ENCODE data around the gene UBE2D2.

Gene UBE2D2

GRCh38 chr5:139649082-139649991 is 88.2 kb downstream of the UBE2D2 start:
- no peak for DNase-seq

- DNase-seq, result no peak
Measured at GRCh38 chr5:139650031-139650688, 89.0 kb downstream of the UBE2D2 start.

DNA sequence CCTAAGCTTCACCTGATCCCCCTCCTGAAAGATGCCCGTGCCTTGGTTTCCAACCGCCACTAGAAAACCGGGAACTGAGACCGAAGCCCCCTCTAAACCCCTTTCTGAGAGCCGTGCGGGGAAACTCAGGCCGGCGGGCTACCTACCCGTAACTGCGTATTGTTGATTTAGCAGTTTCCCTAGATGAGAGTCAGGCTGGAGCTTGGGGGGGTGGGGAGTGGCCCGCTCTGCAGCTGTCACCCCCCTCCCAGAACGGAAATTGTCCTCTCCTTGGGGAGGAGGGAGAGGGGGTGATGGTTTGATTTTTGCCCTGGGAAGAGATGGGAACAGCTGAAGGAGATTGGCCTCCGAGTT is 89.5 kb downstream of the UBE2D2 start:
- DNase-seq, result no peak

GRCh38 chr5:139651043-139651834 is 90.1 kb downstream of the UBE2D2 start:
- DNase-seq, result no peak

GRCh38 chr5:139651853-139652787 is 91.0 kb downstream of the UBE2D2 start:
- peak; percentile 49 for DNase-seq

DNA sequence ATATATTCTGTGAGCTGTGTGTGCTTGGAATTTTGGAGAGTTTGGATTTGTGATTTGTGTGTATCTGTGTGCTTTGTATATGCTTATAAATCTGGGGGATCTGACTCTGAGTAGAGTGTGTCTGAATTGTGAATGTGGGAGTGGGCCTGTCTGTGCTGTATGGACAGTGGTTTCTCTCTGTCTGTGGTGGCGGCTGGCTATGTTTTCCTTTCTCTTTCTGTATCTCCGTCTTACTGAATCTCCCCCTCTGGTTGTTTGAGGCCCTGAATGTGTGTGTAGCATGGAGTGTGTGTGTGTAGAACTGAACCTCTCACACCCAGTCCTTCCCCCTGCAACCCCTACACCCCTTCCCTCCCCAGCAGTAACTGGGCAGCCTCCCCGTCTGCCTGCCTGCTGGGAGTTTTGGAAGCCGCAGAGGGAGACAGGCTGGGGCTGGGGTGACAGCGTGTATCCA is 91.7 kb downstream of the UBE2D2 start:
- no peak for DNase-seq

DNA sequence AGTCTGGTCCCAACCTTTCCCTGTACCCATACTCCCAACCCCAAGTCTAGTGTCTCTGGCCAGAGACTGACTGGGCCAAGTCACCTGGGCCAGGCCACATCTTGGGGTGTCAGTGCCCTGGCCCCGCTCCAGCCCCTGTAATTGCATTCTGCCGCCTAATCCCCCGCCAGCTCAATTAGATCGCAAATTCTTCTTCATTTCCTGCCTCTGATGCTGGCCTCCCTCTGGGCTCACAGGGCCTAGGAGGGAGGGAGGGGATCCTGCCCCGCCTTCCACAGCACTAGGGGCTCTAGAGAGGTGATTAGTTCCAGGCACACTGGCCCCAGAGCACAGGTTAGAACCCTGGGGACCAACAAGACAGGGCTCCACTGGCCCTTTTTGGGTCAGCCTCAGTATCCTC is 92.5 kb downstream of the UBE2D2 start:
- DNase-seq, result no peak

DNA sequence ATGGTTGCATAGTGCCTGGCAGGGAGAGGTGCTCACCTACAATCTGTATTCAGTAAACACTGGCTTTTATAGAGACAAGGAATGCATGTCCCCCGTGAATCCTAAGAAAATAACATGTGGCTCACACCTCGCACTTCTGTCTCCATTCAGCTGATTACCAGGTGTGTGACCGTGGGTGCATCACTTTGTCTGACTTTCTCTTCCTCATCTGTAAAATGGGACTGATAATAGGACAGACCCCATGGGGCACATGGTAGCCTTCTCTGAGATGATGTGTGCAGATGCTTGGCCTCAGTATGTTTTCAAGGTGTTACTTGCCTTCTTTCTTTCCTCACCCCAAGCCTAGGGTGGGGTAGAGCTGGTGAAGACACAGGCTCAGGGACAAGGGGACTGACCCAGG is 93.3 kb downstream of the UBE2D2 start:
- no peak for DNase-seq

DNA sequence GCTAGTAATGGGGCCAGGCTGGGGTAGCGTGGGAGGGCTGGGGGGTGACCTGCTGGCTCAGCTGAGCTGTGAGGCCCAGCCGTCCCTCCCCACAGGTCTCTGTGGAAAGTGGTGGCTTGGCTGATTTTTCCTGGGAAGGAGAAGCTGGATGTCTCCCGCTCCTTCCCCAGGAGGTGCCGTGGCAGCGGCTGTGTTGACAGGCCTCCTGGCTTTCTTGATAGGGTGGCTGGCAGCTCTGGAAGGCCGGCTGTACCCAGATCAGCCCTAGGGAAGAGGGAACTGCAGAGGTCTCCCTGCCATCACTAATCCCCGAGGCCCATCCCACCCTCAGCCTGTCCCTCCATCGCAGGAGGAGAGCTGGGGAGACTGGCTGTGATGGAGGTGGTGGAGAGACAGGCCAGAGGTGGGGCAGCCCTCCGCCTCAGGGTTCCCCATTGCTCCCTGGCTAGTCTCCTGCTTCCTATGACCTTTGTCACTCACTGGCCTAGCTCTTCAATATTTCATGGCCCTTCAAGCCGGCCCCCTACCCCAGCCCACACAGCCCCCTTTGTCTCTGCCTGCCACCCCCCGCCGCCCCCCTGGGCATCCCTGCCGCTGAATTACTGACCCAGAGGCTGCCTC is 93.8 kb downstream of the UBE2D2 start:
- DNase-seq, result no peak

DNA sequence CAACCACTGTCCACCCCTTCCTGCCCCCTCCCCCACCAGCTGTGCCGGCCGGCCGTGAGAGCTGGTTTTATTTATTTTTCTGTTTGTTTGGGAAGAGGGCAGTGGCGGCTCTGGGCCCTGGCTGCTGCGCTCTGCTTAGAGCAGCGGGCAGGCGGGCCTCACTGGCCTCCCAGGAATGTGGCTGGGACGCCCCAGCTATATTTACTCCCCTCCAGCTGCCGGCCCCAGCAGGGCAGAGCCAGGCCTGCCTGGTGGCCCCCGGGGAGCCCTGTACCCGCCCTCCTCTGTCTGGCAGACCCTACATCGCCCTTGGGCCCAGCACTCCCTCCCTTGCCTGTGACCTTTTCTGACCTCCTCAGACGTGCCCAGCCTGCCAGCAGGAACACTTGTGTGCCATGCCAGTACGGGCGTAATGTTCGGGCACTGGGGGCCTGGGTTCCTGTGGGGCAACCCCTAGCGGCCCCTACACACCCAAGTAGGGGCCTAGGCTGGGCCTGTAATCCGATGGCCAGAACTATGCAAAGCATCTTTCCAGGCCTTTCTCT is 94.7 kb downstream of the UBE2D2 start:
- no peak for DNase-seq

DNA sequence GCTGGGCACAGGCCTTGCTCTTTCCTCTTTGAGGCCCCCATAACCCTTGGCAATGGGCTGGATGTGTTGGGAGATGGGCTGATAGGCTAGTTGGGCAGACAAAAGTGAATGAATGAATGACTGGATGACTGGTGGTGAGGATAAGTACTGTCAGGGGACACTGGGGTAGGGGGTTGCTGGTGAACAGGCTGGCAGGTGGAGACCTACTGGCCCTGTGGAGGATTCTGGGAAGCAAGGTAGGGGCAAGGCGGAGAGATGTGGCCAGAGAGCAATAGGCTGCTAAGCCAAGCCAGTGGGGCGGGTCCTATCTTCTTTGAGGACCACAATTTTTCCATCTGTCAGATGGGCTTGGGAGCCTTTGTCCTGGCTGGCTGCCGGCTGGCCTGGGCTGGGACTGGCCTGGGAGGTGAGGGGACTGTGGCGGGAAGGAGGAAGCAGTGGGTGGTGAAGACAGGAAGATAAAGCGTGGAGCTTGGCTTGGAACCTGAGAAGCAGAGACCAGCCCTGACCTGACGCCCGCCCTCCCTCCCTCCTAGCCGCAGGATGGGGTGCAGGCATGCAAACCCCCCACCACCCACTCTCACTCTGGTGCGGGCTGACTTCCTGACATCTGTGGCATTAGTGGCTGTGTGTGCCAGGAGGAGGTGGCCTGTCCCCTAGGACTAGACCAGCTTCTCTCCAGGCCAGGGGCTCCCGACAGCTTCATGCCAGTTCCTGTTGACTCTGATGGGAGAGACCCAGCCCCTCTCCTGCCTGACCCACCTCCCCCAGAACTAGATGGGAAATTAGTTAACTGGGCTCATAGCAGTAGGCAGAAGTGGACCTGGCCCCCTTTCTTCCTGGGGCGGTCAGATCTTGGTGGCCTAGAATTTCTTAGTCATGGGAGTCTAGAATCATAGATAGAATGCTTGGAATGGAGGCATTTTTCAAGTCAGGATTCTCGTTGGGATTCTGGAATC is 96.5 kb downstream of the UBE2D2 start:
- no peak for DNase-seq

DNA sequence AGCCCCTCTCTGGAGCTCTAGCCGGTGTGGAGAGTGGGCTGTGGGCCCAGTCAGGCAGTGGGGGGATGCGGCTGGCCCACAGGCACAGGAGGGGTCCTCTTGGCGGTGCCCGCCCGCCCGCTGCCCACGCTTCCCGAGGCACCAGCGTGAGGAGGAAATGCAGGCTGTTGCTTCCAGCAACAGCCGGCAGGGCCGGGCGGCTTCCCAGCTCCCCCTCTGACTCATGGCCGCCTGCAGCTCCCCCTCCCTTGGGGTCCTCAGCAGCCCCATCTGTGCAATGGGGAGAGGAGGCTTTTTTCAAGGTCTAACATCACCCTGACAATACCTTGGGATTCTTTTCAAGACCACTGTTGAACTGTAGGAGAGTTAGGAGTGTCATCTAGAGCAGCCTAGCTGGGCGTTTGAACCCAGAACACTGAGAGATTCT is 97.4 kb downstream of the UBE2D2 start:
- no peak for DNase-seq

- DNase-seq, result no peak
Measured at GRCh38 chr5:139658928-139659667, 98.0 kb downstream of the UBE2D2 start.

- DNase-seq, result no peak
Measured at GRCh38 chr5:139659695-139660101, 98.6 kb downstream of the UBE2D2 start.

- no peak for DNase-seq
Measured at GRCh38 chr5:139660105-139660922, 99.2 kb downstream of the UBE2D2 start.

DNA sequence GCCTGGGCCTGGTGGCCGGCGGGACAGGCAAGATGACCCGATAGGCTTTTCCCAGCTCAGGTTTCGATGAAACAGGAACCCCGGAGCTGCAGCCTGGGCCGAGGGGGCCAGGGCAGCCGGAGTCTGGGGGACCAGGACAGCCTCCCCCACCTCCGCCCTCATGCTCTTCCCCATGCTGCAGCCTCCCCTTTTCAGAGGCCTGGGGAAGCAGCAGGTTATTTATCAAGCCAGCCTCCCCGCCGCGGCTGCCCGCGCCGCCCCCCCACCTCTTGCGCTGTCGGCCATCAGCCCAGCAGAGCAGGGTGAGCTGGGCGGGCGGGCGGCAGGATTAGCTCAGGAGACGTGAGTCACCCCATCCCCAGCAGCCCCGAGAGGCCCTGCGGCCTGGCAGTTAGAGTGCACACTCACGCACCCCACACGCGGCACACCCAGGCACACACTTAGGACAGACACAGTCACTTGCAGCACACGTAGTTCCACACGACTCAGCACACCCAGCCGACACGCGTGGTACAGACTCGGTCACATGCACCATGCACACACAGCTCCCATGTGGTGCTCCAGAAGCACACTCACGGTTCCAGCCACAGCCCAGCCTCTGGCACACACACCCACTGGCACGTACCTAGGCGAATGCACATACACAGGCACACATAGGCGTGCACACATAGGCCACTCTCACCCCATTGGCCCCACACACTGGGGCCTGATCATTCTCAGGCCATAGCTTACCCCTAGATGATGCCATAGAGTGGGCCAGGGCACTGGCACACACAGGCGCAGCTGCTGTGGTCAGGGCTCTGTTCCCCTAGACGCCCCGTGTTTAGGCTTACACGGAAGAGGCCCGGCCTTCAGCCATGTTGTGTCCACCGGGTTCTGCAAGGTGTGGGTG is 100.0 kb downstream of the UBE2D2 start:
- DNase-seq, result no peak

- no peak for DNase-seq
Measured at GRCh38 chr5:139662617-139663016, 101.5 kb downstream of the UBE2D2 start.
